ENCODE measurements around the gene SYT13.

The SYT13 gene

DNA sequence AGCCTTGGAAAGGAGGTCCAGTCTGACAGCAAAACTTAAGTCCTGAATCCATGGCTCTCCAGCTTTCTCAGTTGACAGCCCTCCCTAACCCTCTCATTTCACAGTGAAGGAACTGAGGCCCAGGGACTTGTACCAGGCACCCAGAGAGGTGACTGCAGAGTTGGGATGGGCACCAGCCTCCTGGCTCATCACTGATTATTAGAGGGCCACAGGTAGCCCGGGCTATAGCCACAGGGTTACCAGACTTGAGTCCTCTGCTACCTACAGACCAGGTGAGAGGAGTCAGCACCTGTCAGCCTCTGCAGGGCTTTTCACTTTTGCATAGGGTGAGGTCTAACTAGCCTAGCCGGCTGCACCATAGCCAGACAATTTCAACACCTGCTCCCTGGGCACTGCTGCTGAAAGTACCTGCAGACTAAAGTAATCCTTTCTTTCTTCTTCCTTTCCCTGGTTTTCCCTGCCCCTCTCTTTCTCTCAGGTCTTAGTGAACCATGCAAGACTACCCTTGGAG lies 37.6 kb downstream of the SYT13 start:
- no peak for DNase-seq (ENCODE audit: low read depth)

- DNase-seq (ENCODE audit: low read depth): no peak
These were observed 38.7 kb downstream of the SYT13 start for GRCh38 chr11:45247433-45247832.

GRCh38 chr11:45246241-45246640 lies 39.9 kb downstream of the SYT13 start:
- DNase-seq (ENCODE audit: low read depth): no peak

GRCh38 chr11:45245218-45246045 lies 40.7 kb downstream of the SYT13 start:
- no peak for DNase-seq (ENCODE audit: low read depth)

DNA sequence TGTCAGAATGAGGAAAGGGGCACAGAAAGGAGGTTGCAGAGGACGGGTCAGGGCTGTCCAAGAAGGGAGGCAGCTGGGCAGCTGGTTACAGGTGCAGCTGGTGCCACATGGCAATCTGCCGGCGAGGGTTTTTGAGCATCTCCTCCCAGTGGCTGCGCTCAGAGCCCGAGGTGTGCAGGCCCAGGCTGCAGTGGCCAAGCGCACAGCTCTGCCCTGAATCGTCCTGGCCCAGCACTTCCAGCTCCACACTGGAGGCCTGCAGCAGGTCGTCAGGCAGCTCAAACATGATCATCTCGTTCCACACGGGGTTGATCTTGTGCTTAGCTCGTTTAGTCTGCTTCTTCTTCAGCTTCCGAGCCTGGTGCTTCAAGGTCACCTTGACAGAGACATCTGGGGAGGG lies 42.2 kb downstream of the SYT13 start:
- DNase-seq (ENCODE audit: low read depth): no peak

GRCh38 chr11:45239733-45240132 lies 46.4 kb downstream of the SYT13 start:
- no peak for DNase-seq (ENCODE audit: low read depth)

GRCh38 chr11:45238724-45239123 lies 47.4 kb downstream of the SYT13 start:
- peak; percentile 29 for DNase-seq (ENCODE audit: low read depth)

DNA sequence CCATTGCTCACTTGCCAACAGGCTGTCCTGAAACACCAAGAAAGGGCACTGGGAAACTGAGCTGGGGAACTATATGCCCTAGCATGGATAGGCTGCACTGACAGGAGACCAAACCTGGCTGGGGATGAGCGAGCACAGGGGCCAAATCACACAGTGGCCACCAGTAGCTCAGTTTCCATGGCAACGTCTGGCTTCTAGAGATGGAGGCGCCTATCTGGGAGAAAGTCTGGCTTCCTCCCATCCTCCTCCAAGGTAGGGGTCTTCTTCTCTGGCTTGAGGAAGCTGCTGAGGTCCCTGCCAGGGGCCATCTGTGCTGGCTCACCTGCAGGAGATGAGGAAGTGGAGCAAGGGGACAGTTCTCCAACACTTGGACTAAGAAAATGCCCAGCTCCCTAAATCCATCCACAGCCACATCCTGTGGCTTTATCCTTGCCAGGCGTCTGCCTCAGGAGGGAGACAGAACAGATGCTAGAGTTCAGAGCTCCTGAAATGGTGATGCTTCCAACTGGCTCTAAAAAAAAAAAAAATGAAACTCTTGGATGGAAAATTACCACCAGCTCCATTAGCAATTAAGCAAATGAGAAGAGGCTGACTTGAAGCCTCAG lies 48.3 kb downstream of the SYT13 start:
- no peak for DNase-seq (ENCODE audit: low read depth)

- DNase-seq (ENCODE audit: low read depth): no peak
These were observed 51.7 kb downstream of the SYT13 start for GRCh38 chr11:45234306-45235006.

GRCh38 chr11:45233804-45234170 lies 52.4 kb downstream of the SYT13 start:
- no peak for DNase-seq (ENCODE audit: low read depth)

DNA sequence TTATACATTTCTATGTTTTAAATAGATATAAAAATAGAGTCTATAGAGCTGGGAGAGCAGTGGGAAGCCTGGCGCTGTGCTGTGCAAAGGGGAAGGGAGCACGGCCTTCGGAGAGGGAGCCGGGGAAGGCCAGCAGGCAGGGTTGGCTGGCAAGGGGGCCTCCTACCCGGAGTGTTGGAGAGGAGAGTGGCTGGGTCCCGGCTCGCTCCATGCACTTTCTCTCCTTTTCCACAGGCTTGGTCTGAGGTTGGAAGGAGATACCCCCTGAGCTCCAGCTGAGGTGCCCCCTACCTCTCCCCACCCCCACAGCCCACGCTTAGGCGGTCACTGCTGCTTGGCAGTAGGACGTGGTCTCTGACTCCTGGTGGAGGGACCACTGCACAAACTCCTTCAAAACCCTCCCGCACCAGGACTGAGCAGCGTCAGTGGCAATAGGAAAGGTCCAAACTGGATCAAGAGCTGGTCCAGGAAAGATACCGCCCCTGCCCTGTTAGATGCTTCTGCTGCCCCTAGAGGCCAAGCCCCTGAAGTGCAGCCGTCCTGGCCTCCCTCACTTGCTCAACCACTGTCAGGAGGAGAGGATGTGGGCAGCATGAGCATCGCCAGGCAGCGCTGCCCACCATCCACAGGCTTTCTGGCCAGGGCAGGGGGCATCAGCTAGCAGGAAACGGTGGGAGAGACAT lies 52.9 kb downstream of the SYT13 start:
- peak; percentile 54 for DNase-seq (ENCODE audit: low read depth)

DNA sequence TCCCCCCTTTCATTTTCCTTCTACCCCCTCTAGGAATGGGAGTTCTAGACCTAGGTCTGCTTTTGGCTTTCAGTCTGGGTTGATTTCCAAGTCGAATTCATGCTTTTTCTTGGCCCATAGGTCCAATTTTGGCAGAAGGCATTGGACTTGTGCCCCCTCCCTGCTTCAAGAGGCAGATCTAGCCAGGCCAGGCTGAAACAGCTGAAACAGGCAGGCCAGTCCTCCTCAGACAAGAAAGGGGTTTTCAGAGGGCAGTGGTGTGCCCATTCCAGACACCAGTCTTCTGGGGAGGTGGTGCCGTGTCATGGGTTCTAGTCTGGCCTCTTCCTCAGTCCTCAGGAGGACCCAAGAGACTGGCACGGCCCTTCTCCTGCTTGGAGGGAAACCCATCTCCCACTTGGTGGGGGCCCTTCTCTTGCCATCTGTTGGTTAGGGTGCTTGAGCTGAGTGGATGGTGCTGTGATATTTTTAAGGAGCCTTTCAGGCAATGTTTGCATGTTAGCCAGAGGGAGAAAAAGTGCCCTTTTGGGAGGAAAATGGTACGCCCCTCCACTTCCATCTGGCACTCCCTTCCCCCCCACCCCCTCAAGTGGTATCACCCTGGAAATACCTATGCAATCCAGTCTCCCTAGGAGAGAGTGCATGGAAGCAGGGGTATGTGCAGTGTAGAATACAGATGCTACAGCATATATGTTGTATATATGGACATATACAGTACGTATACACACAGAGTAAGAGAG lies 53.6 kb downstream of the SYT13 start:
- DNase-seq (ENCODE audit: low read depth): no peak

DNA sequence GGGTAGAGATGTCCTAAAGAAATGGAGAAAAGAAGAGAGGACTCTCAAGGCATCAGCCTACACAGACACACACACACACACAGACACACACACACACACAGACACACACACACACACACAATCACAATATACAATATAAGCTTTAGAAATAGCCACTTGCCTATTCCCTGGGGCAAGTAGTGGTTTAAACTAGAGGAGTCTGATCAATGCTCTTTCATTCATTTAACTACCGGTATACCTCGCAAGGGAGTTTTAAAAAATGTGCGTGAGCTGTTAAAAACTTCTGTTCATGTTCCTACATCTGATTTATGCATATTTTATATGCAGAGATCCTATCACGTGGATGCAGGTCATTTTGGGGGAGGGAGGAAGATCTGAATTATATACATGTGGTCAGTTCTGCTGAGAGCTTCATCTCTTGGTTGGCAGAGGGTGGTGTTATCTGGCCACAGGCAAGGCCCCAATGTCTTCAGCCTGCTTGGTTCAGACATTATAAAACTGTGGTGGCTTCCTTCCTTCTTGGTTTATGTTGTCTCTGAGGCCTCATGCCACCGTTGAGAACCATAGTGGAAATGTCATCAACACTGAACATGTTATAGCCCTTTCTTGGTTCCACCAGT lies 56.6 kb downstream of the SYT13 start:
- no peak for DNase-seq (ENCODE audit: low read depth)

GRCh38 chr11:45227836-45228235 lies 58.3 kb downstream of the SYT13 start:
- no peak for DNase-seq (ENCODE audit: low read depth)

- DNase-seq (ENCODE audit: low read depth): no peak
These were observed 59.2 kb downstream of the SYT13 start for GRCh38 chr11:45226901-45227300.

GRCh38 chr11:45225961-45226871 lies 59.9 kb downstream of the SYT13 start:
- DNase-seq (ENCODE audit: low read depth): no peak

DNA sequence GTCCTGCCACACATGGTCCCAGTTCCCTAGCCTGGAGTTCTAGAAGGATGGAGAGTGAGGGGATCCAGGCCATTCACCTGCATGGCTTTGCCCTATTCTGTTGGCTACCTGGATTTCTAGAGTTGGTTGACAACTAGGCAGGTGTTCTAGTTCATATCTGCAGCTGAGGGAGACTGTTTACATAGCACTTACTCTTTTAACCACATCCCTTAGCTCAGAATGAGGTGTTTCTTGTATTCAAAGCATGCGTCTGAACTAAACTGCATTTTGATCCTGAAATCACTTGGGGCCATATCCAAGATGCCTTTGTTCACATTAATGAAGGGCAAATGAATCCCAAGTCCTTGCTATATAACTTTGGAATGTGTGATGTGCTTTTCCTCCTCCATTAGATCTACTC lies 60.9 kb downstream of the SYT13 start:
- no peak for DNase-seq (ENCODE audit: low read depth)

- DNase-seq (ENCODE audit: low read depth): no peak
These were observed 61.4 kb downstream of the SYT13 start for GRCh38 chr11:45224766-45225165.

DNA sequence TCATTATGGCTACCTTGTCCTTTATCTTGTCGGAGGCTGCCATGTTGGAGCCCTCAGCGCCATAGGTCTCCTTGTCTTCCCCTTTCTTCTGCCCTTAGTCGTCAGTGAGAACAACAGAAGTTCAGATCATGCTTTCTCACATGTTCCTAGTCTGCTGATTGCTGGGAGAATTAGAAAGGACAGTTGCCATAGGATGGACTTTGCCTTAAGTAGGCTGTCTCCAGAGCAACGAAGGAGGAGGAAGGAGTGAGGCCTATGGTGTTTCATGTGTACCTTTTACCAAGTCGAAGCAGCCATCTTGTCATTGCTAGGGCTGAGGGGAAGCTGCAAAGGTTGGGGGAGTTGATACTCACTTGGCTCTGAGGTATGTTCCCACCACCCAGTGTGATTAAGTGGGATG lies 62.6 kb downstream of the SYT13 start:
- DNase-seq (ENCODE audit: low read depth): no peak

DNA sequence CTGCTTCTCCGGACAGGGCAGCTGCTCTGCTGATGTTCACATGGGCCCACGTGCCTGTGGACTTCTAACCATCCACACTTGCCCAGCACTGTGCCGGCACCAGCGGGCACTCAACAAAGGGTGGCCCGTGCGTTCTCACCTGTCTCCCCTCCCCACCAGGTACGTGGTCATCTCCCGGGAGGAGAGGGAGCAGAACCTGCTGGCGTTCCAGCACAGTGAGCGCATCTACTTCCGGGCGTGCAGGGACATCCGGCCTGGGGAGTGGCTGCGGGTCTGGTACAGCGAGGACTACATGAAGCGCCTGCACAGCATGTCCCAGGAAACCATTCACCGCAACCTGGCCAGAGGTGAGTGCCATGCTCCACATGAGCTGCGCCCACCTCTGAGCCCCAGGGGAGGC lies 66.7 kb downstream of the SYT13 start:
- DNase-seq (ENCODE audit: low read depth): no peak

Measured in amniotic epithelial cell (primary cell).